Choroid plexus epithelial cell (primary cell): Measurements from ENCODE around the gene ATP1B1.
A peak's percentile ranks its signal among the peaks of the same experiment; 100 is the strongest.
"Not testable (repeated sequence)": the region's sequence is repeated elsewhere in the genome, so short reads cannot be mapped to it uniquely, and the experiment has no call there.

ENCODE experiments used
- DNase-seq: peaks from one replicate; pipeline ENCODE4 v3.0.0-alpha.2; 2010; ENCODE audit warnings: low read depth
- H3K4me3 ChIP-seq: 2 replicates; pipeline ENCODE4 v1.5.1; 2011; ENCODE audit warnings: low read depth, mild to moderate bottlenecking, control low read depth, low read length, moderate library complexity
- CTCF ChIP-seq: conservative IDR thresholded peaks from 2 replicates; pipeline ENCODE4 v1.5.1; 2011; ENCODE audit warnings: low read depth, mild to moderate bottlenecking, control low read depth, inconsistent platforms, low read length, moderate library complexity

Gene ATP1B1

GRCh38 chr1:169120066-169120465 is 13.6 kb downstream of the ATP1B1 start:
- peak; percentile 38 for DNase-seq
- no peak overlapping the region for H3K4me3 ChIP-seq
- no peak for TF ChIP-seq CTCF

- TF ChIP-seq CTCF = no peak
- no peak for DNase-seq
- H3K4me3 ChIP-seq = no peak overlapping the region
Observed at GRCh38 chr1:169121146-169121923, 14.8 kb downstream of the ATP1B1 start.

GRCh38 chr1:169122976-169123375 is 16.5 kb downstream of the ATP1B1 start:
- no peak for DNase-seq
- TF ChIP-seq CTCF = no peak
- H3K4me3 ChIP-seq = no peak overlapping the region

- DNase-seq = no peak
- no peak overlapping the region for H3K4me3 ChIP-seq
- TF ChIP-seq CTCF = no peak
Observed at GRCh38 chr1:169124459-169124858, 18.0 kb downstream of the ATP1B1 start.

- DNase-seq, H3K4me3 ChIP-seq: not testable (repeated sequence)
Observed at GRCh38 chr1:169125597-169125996, 19.1 kb downstream of the ATP1B1 start.

- no peak for DNase-seq
- no peak overlapping the region for H3K4me3 ChIP-seq
- no peak for TF ChIP-seq CTCF
Observed at GRCh38 chr1:169126335-169126734, 19.8 kb downstream of the ATP1B1 start.

GRCh38 chr1:169127305-169127704 is 20.8 kb downstream of the ATP1B1 start:
- DNase-seq = no peak
- no peak for TF ChIP-seq CTCF
- H3K4me3 ChIP-seq = no peak overlapping the region
